KG1 (cell line): ENCODE measurements around the gene FAM120AOS.

Source experiments
- DNase-seq: peaks from one replicate; lab custom pipeline; 2025; lab: John Stamatoyannopoulos, UW

Gene FAM120AOS

DNA sequence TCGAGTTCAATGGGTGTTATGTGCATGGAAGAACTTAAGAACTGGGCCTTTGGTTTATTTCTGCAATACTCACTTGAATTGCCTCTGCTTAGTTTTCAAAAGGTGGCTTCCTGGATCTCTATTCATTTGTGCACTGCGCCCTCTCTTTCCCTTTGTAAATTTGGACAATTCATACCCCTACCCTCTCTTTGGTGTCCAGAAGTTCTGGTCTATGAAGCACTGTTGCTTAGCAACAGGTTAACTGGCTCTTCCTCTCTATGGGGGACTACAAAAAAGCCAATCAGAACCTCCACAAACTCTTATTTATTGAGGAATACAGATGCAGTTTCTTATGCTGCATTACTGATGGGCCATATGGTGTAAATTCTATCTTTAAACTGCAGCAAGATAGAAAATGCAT lies 15.4 kb downstream of the FAM120AOS start:
- no peak for DNase-seq

DNA sequence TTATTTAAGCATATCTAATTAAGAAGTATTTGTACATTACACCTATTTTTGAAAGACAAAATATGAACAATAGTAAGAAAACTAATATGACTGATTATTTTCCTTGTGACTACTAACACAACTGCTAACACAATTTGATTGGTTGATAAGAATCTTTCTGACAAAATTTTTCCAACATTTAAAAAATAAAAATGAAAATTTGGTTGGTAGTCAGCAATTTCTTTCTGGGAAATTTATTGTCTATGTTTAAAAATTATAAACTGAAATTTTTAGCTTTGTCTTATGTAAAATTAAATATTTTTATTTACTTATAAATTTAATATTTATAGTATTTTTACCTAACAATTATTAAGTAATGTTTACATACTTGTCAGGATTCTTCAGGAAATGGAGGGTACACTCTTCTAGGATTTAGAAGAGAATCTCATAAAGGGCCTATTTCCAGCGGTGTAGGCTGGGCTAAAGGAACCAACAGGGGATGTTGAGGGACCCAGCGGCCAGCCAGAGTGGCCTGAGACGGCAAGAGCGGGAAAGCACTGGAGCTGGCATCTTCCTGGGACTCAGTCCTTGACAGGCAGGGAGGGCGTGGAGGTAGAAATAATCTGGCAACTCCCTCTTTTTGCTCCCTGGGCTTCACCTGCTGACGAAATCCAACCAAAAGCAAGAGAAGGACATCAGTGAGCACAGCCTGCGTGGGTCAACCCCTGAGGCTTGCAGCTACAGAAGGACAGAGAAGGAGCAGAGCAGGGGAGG lies 16.6 kb downstream of the FAM120AOS start:
- DNase-seq = no peak

GRCh38 chr9:93436218-93436617 lies 17.2 kb downstream of the FAM120AOS start:
- no peak for DNase-seq

GRCh38 chr9:93435386-93435785 lies 18.0 kb downstream of the FAM120AOS start:
- DNase-seq = no peak

DNA sequence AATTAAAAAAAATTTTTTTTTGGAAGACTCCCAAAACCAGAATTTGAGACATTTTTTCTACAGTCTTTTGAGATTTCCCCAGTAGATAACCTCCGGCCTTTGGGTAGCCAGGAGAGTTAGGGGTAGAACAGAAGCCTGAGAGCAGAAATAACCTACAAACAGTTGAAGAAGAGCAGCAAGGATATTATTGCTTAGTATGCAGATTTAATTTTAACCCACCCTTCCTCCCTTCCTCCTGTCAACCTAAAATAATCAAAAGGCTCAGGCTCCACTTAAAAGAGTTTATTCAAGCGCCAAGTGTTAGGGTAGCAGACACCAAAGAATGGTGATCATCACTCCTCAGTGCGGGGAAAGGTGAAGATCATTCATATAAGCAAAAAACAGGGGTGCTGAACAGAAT lies 19.3 kb downstream of the FAM120AOS start:
- DNase-seq = no peak

- no peak for DNase-seq
Measured at GRCh38 chr9:93432964-93433363, 20.4 kb downstream of the FAM120AOS start.

- DNase-seq = no peak
Measured at GRCh38 chr9:93431539-93432105, 21.8 kb downstream of the FAM120AOS start.

- no peak for DNase-seq
Measured at GRCh38 chr9:93427655-93428379, 25.6 kb downstream of the FAM120AOS start.

DNA sequence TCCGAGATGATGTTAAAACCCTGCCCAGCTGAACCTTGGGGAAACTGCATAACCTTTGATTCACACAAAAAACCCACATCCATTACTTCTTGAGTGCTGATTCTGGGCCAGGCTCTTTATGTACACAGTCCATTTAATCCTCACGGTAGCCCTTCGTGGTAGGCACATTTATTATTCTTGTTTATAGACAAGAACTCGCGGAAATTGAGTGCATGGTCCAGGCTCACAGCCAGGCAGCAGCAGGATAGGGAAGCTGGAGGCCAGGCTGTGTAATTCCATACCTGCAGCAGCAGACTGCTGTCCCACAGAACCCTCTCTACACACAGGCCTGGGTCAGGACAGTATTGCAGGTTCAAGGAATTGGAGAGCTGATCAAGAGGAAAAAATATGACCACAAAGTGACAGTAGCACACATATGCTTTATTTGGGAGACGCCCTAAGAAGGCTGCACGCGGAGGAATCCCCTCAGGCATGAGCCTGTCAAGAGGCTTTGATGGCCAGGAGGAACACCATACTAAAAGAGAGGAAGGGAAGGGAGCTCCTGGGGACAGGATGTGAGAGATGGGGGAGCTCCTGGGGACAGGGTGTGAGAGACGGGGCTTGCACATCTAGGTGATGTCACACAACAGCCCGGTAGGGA lies 30.3 kb downstream of the FAM120AOS start:
- no peak for DNase-seq

DNA sequence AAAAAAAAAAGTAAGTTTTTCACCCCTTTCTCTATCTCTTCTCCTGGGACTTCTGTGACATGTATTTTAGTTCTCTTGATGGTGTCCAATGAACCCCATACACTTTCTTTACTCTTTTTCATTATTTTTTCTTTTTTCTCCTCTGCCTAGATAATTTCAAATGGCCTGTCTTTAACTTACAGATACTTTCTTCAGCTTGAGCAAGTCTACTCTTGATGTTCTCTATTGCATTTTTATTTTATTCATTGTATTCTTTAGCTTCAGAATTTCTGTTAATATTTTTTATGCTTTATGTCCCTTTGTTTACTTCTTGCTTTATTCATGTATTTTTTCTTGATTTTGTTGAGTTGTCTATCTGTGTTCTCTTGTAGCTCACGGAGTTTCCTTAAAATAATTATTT lies 34.4 kb downstream of the FAM120AOS start:
- no peak for DNase-seq

DNA sequence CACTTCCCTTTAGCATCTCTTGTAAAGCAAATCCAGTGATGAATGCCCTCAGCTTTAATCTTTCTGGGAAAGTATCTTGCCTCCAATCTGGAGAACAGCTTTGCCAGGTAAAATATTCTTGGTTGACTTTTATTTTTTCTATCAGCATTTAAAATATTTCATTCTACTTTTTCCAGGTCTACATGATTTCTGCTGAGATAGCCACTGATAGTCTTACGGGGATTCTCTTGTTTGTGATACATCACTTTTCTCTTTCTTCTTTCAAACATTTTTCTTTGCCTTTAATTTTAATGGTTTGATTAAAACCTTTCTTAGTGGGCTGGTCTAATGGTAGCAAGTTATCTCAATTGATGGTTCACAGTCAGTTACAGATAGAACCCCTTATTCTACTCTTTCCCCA lies 35.8 kb downstream of the FAM120AOS start:
- DNase-seq = no peak

DNA sequence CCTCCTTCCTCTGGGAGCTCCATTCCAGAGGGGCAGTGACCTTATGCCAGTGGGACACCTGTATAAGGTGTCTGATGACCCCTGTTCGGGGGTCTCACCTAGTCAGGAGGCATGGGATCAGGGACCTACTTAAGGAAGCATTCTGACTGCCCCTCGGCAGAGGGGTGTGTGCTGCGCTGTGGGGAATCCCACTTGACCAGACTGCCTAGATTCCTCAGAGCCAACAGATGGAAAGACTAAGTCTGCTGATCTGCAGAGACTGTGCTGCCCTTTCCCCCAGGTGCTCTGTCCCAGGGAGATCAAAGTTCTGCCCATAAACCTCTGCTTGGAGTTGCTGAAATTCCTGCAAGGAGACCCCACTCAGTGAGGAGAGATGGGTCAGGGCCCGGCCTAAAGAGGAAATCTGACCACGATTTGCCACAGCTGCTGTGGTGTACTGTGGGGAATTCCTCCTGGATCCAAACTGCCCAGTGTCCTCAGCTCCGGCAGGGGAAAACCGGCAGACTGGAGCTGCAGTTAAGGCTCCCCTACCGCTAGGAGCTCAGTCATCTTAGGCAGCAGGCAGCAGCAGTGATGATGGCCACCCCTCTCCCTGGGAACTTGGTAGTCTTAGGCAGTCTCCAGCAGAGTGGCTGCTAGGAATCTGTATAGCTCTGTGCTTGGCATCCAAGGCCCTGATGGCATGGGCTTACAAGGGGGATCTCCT lies 36.7 kb downstream of the FAM120AOS start:
- no peak for DNase-seq

GRCh38 chr9:93415176-93415690 lies 38.1 kb downstream of the FAM120AOS start:
- DNase-seq = no peak

- no peak for DNase-seq
Measured at GRCh38 chr9:93413530-93413929, 39.9 kb downstream of the FAM120AOS start.

DNA sequence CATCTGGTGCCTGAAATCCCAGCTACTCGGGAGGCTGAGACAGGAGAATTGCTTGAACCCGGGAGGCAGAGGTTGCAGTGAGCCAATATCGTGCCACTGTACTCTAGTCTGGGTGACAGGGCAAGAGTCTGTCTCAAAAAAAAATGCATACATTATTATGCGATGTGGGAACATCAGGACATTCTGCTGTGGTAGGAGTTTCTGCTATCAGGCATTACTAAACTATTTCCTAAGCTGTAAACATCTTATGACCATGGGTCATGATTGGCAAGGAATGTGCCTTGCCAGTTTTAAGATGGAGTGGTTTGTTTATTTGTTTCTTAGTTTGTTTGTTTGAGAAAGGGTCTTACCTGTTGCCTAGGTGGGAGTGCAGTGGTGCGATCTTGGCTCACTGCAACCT lies 47.0 kb downstream of the FAM120AOS start:
- no peak for DNase-seq

DNA sequence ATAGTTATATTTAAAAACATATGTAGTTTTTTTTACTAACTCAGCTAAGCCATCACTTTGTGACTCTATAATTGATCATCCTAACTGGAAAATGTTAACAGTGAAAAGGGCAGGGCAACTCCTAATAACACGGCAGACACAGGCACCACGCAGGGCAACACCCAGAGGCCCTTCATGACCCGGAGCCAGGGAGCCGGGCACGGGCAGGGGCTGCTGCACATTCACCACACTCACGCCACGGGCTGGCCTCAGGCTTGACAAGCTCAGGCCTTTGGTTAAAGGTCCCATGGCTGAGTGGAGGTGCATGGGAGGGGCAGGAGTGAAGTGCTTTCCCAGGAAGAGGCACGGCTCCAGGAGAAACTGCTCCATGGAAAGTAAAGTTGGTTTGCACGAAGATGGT lies 54.9 kb downstream of the FAM120AOS start:
- no peak for DNase-seq

DNA sequence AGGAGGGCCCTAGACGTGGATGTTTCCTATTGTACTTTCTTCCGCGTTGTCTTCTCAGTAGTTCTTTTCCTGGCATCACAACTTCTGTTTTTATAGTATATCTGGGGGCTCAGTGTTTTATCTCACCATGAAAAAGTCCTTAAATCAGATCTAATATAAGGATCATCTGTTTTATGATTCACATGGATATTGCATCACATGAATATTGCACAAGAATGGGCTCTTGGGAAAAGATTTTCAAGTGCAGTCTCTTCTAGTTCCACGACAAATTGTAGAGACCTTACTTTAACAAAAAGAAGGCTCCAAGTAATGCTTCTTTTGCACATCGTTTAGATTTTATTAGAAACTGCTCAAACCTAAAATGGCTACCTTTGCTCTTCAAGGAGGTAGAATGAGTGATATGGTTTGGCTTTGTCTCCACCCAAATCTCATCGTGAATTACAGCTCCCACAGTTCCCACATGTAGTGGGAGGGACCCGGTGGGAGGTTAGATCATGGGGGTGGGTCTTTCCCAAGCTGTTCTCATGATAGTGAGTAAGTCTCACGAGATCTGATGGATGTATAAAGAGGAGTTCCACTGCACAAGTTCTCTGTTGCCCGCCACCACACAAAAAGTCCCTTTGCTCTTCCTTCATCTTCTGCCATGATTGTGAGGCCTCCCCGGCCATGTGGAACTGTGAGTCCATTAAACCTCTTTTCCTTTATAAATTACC lies 55.6 kb downstream of the FAM120AOS start:
- DNase-seq = no peak
